GM19467 (cell line): ENCODE results near the gene BRD1.

Experiments used
- ATAC-seq: cut with Tn5 transposase; IDR thresholded peaks from one replicate; pipeline ENCODE4 v1.9.1; 2021; ENCODE audit warnings: mild to moderate bottlenecking, moderate library complexity; ENCODE audit not compliant: unreplicated experiment

Gene BRD1

GRCh38 chr22:49827853-49828598 is at the start of gene BRD1:
Gene BRD1, minus strand, starts transcription at chr22:49827873. Its CDS starts 3,556 bp downstream, at chr22:49824317.
- ATAC-seq = no peak

DNA sequence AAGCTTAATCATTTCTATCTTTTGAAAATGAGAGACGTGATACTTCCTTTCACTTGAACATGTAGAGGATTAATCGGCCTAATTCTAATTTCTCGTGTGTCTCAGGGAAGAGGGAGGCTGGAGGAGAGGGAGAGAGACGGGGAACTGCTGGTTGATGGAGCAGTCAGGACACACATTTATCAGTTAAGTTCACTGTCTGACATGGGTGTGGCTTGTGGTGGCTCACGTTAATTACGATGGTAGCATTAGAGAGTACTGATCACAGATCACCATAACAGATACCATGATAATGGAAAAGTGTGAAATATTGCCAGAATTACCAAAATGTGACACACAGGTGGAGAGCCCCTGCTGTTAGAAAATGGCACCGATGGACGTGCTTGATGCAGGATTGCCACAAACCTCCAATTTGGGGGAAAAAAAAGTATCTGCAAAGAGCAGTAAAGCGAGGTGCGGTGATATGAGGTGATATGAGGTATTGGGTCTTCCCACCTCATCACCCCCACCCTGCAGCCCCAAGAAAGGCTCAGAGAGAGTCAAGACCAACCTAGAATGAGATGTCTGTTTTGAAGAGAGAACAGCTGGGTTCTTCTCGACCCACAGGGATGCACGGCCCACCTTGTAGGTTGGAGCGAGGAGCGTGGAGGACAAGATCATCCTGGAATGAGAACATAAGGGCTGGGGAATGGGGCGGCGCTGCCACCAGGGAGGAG is 45.7 kb upstream of the BRD1 start:
- no peak for ATAC-seq

DNA sequence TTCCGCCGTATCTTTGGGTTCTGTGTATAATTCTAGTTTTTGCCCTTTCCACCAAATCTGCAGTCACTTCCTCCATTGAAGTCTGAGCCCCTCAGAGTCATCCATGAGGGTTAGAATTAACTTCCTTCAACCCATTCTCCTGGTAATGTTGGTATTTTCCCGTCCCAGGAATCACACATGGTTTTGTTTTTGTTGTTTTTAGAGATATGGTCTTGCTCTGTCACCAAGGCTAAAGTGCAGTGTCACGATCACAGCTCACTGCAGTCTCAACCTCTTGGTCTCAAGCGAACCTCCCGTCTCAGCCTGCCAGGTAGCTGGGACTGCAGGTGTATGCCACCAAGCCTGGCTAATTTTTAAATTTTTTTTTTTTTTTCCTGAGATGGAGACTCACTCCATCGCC is 44.7 kb upstream of the BRD1 start:
- no peak for ATAC-seq

DNA sequence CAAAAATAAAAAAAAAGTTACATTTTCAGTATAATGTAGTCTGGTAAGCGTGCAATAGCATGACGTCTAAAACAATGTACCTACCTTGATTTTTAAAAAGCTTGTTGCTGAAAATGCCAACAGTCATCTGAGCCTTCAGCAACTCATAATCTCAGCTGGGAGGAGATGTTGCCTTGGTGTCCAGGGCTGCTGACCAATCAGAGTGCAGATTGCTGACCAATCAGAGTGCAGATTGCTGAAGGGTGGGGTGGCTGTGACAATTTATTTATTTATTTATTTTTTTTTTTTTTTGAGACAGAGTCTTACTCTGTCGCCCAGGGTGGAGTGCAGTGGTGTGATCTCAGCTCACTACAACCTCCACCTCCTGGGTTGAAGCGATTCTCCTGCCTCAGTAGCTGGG is 43.8 kb upstream of the BRD1 start:
- no peak for ATAC-seq

DNA sequence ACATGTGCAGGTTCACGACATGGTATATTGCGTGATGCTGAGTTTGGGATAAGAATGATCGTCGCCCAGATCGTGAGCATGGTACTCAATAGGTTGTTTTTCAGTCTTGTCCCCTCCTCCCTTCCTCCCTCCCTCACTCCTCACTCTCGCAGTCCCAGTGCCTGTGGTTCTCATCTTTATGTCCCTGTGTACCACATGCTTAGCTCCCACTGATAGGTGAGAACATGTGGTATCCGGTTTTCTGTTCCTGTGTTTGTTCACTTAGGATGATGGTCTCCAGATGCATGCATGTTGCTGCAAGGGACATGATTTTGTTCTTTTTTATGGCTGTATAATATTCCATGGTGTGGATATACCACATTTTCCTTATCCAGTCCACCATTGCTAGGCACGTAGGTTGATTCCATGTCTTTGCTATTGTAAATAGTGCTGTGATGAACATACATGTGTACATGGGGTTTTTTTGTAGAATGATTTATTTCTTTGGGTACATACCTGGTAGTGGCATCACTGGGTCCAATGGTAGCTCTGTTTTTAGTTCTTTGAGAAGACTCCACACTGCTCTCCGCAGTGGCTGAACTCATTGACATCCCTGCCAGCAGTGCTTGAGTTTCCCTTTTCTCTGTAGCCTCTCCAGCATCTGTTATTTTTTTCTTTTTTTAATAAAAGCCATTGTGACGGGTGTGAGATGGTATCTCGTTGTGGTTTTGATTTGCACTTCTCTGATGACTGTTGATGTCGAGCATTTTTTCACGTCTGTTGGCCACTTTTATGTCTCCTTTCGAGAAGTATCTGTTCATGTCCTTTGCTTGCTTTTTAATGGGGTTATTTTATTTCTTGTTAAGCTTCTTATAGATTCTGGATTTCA is 42.4 kb upstream of the BRD1 start:
- ATAC-seq = no peak

GRCh38 chr22:49869086-49869830 is 41.6 kb upstream of the BRD1 start:
- ATAC-seq = no peak

DNA sequence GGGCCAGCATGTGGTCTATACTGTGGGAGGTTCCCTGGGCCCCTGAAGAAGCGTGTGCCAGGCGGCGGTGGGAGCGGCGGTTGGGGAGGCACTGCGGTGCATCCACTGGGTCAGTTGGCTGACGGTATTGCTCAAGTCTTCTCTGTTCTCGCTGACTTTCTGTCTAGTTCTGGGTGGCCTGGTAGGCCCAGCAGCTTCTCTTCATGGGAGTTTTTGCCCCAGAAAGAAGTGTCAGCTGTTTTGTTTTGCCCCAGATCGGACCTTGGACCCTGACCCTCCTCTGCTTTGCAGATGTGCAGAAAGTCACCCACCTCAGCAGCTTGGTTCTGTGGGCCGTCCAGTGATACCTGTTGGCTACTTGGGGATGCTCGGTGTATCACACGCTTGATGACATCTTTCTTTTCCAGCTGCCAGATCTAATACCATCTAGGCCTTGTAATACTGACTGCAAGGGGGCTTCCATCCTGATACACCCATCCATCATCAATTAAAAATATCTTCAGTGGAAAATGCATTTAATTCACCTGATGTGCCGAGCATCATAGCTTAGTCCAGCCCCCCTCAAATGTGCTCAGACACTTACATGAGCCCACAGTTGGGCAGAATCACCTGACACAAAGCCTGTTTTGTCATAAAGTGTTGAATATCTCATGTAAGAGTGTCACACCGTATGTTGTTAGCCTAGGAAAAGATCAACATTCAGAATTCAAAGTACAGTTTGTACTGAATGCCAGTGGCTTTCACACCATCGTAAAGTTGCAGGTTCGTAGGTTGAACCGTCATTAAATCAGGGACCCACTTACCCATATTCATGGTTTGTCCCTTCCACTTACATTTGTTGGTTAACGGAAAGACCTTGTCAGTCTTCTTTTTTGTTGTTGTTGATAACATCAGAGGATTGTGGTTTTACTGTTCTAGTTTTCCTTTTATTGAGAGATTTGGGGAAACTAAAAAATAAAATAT is 39.9 kb upstream of the BRD1 start:
- no peak for ATAC-seq

GRCh38 chr22:49866646-49867045 is 39.0 kb upstream of the BRD1 start:
- no peak for ATAC-seq

DNA sequence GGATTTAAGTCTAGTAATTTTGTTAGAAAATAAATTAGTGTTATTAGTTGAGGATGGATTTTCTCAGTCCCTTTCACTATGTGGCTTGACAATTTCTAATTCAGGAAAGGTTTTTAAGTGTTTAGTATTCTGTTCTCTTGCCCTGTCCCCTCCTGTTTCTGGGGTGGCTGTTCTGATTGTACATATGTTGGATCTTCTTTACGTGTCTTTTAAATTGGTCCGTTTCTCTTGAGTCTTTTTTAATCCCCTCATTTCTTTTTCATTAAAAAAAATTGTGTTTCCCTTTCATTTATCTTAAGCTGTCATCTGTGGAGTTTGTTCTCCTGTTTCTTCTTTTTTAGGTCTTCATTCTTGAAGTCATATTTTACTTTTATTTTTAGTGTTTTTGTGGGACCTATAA is 38.5 kb upstream of the BRD1 start:
- ATAC-seq = no peak

- ATAC-seq = no peak
Observed at GRCh38 chr22:49865156-49865555, 37.5 kb upstream of the BRD1 start.

- ATAC-seq = no peak
Observed at GRCh38 chr22:49863931-49864330, 36.3 kb upstream of the BRD1 start.

GRCh38 chr22:49862496-49862776 is 34.8 kb upstream of the BRD1 start:
- no peak for ATAC-seq

GRCh38 chr22:49861642-49862495 is 34.2 kb upstream of the BRD1 start:
- no peak for ATAC-seq

- no peak for ATAC-seq
Observed at GRCh38 chr22:49858827-49859226, 31.2 kb upstream of the BRD1 start.

DNA sequence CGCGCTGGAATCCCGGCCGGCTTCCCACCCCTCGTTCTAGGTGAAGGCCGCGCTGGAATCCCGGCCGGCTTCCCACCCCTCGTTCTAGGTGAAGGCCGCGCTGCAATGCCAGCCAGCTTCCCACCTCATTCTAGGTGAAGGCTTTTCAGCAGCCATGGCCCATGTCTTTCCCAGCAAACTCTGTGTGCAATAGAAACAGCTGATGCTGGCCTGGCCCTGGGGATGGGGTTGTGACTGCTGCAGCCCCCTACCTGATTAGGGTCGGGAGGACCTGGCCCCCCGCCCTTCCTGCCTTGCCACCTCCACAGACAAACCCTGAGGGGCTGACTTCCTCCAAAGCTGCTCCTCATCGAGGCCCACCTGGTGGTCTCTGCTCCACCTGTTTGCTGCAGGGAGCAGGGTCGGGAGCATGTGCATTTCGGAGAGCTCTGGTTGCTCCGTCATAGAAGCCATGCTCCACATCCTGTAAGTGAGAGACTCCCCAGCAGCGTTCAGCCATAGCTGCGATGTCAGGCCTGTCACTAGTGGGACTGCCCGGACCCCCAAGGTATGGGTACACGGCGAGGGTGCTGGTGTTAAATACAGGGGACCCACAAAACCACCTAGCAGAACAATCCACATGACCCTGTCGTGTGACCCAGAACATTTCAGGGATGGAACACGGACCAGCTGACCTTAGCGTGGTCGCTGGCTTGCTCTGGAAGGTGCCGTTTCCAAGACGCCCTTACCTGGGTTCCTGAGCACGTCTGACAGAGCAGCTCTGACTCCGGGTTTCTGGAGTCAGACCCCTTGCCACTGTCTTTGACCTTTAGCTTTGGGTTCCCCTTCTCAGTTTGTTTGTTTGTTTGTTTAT is 29.3 kb upstream of the BRD1 start:
- no peak for ATAC-seq

DNA sequence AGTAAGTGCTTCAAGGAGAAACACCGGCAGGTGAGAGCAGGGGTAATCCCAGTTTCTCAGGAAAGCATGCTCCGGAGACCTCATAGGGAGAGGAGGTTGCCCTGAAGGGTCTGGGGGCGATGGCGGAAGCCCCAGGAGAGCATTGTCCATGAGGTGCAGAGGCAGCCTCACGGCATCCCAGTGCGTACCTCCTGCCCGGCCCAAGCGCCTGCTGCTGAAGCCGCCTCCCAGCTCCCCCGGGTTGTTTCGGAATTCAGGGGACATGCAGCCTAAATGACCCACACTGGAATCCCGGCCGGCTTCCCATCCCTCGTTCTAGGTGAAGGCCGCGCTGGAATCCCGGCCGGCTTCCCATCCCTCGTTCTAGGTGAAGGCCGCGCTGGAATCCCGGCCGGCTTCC is 28.7 kb upstream of the BRD1 start:
- ATAC-seq = no peak

DNA sequence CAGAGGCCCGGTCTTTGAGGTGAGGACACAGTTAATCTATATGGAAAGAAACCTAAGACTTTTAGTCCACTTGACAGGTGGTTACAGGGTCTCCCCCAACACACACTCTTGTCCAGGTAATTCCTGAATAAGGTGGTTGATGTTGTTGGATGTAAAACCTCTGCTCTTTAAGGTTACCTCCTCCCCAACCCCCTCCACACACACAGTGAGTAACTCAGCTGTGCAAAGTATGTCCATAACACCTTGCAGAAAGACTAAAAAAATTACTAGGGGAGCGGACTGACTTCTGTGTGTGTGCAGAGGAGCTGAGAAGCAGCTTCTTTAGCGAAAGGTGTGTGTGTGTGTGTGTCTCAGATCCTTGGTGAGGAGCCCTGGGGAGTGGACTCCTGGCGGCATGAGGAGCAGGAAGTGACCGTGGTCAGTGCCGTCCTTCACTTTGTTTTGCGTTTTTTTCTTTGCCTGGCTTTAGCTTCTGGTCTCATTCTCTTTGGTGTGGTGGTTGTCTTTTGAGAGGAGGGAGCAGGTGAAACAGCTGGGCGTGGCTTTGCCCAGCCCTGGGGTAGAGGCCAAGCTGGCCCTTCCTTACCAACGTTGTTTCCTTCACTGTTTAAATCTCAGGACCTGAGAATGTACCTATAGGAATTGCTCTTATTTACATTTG is 27.7 kb upstream of the BRD1 start:
- no peak for ATAC-seq
